OCI-LY7 (cell line): ENCODE results near the gene SPTLC2. TPM values are rescaled to one million over a fixed set of nuclear protein-coding genes. Genes with fewer than 3 reads are reported as not detected.

Source experiments
- BruUV-seq: library from RNA; stranded (reverse); fragments of 400-500 nt; replicated peaks from 2 replicates; lab custom pipeline; 2021; lab: Mats Ljungman, UMichigan
- CTCF ChIA-PET: fragments of 300-600 bp; sonication (Branson Sonifier 250); formaldehyde crosslinking; loops from one replicate; lab custom pipeline; 2022; ENCODE audit warnings: antibody characterized with exemption; ENCODE audit not compliant: unreplicated experiment; lab: Charles Lee
- POLR2A ChIA-PET: fragments of 300-600 bp; sonication (Branson Sonifier 250); formaldehyde crosslinking; loops from one replicate; lab custom pipeline; 2022; ENCODE audit warnings: antibody characterized with exemption; lab: Charles Lee
- DNase-seq: peaks from one replicate; pipeline ENCODE4 v3.0.0-alpha.2; 2015; ENCODE audit warnings: low spot score
- H2AFZ ChIP-seq: fragments of 200-600 bp; sonication (generic), shearing (Covaris generic); 2 replicates; pipeline ENCODE4 v1.6.1; 2014; ENCODE audit warnings: mild to moderate bottlenecking, antibody characterized with exemption, low read length, moderate library complexity
- H3K27ac ChIP-seq: fragments of 200-600 bp; sonication (generic); 2 replicates; pipeline ENCODE4 v1.5.1; 2014; ENCODE audit warnings: mixed run types, low read depth, mild to moderate bottlenecking, moderate library complexity, low read length, inconsistent platforms; ENCODE audit not compliant: poor library complexity, severe bottlenecking
- H3K36me3 ChIP-seq: fragments of 200-600 bp; sonication (generic); 2 replicates; pipeline ENCODE4 v1.6.1; 2014; ENCODE audit warnings: mild to moderate bottlenecking, antibody characterized with exemption, low read length, moderate library complexity, mixed read lengths; ENCODE audit not compliant: insufficient read depth
- H3K4me1 ChIP-seq: fragments of 200-600 bp; sonication (generic); 2 replicates; pipeline ENCODE4 v1.5.1; 2014; ENCODE audit warnings: mild to moderate bottlenecking, low read length; ENCODE audit not compliant: insufficient read depth, poor library complexity, severe bottlenecking
- H3K4me2 ChIP-seq: fragments of 200-600 bp; sonication (generic); 2 replicates; pipeline ENCODE4 v1.6.1; 2014; ENCODE audit warnings: mild to moderate bottlenecking, low read length
- H3K4me3 ChIP-seq: fragments of 200-600 bp; sonication (generic); 2 replicates; pipeline ENCODE4 v1.5.1; 2014; ENCODE audit warnings: mild to moderate bottlenecking, low read depth, low read length; ENCODE audit not compliant: poor library complexity, severe bottlenecking
- H3K79me2 ChIP-seq: fragments of 200-600 bp; sonication (generic); 2 replicates; pipeline ENCODE4 v1.6.1; 2016; ENCODE audit warnings: low read depth, mild to moderate bottlenecking, low read length, moderate library complexity, mixed read lengths; ENCODE audit not compliant: insufficient read depth
- H3K9me2 ChIP-seq: fragments of 200-600 bp; sonication (generic); 2 replicates; pipeline ENCODE4 v1.6.1; 2016; ENCODE audit warnings: mild to moderate bottlenecking, low read length, mixed read lengths; ENCODE audit not compliant: insufficient read depth
- H3K9me3 ChIP-seq: fragments of 200-600 bp; sonication (generic); 2 replicates; pipeline ENCODE4 v1.6.1; 2014; ENCODE audit warnings: mild to moderate bottlenecking, mixed run types, low read length, mixed read lengths
- H4K20me1 ChIP-seq: fragments of 200-600 bp; sonication (generic); 2 replicates; pipeline ENCODE4 v1.6.1; 2014; ENCODE audit warnings: mild to moderate bottlenecking, antibody characterized with exemption, low read length, moderate library complexity, mixed read lengths; ENCODE audit not compliant: insufficient read depth
- EZH2phosphoT487 ChIP-seq: fragments of 200-600 bp; sonication (generic); IDR thresholded peaks from 2 replicates; pipeline ENCODE4 v1.6.1; 2018; ENCODE audit warnings: low read depth, borderline replicate concordance, mild to moderate bottlenecking, mixed run types, antibody characterized with exemption, low read length, moderate library complexity, mixed read lengths
- intact Hi-C: fragments of 100-400 bp; cut with micrococcal nuclease; formaldehyde crosslinking; loops from one replicate; pipeline ENCODE4 v1.10.0; 2022; ENCODE audit not compliant: unreplicated experiment
- small RNA-seq: library from RNA; depleted of rRNA; stranded (forward); fragments of <200 nt; gene quantifications from one replicate; pipeline ENCODE3, GENCODE V24; 2014
- total RNA-seq, 2 experiments: library from RNA; depleted of rRNA in 1 of 2; stranded (reverse); fragments of >200 nt in 1 of 2; shearing (Covaris generic) in 1 of 2; gene quantifications; 2 replicates each; pipeline ENCODE4 v1.2.3, GENCODE V29; 2014 to 2022
- TF ChIP-seq, protein P1 (sequence below): fragments of 200-600 bp; sonication (generic); conservative IDR thresholded peaks from 2 replicates; pipeline ENCODE4 v1.5.1; 2014; ENCODE audit warnings: mild to moderate bottlenecking, antibody characterized with exemption, low read length, moderate library complexity, mixed read lengths

The SPTLC2 gene
- total RNA-seq, 2 experiments from 2014 or later, result 14.7 to 45.1 TPM

DNA sequence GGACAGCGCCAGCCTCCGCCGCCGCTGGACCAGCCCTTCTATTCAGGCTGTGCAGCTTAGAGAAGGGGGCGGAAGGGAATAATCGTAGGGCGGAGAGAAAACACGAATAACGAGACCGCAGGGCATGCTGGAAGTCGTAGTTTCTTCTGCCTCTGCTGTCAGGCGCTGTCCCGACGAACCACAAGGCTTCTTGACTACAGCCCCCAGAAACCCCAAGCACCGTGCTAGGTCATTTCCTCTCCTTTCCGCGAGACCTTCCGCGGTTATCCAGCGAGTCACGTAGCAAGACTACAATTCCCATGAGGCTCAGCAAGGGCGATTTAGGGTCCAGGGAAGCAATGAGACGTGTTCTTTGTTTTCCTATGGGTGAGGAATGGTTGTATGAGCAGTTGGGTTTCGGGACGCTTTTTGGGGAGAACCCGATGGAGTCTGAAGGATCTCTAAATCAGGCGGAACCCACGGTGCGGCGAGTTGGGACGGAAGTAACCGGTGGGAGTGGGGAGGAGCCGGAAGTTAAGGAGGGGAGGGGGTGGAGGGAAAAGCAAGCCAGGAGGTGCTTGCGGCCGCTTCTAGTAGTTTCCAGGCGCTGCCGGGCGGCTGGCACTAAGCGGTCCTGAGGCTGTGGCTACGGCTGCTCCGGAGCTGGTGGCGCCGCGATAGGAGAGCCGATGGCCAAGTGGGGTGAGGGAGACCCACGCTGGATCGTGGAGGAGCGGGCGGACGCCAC, 158.8 kb downstream of the SPTLC2 start, which contains the start of the genes AHSA1 and VIPAS39:
Gene AHSA1, plus strand, starts transcription at position 572 of the 727 bp plus-strand sequence. Its CDS starts 97 bp downstream, at position 669.
Gene VIPAS39, minus strand, starts transcription at position 80 of the 727 bp plus-strand sequence. CDS start 3,499 bp downstream, outside the sequence.
- ChIA-PET POLR2A (interaction anchor here (0.5 to 2.0 kb wide), 4 partner anchors 11 to 86 kb away, joined by 3 to 6 read pairs (median 3); no protein-coding TSS in a partner anchor), CTCF (no interaction called here)
- DNase-seq, result peak; percentile 99
- Histone ChIP-seq H4K20me1 (peaks cover 16% of the 10 kb centered on the region; the same call in 1 of the 2 replicates), H3K27ac (peak within 1 kb of the TSS; percentile 66), H3K4me2 (peak within 1 kb of the TSS; percentile 85), H3K4me3 (peak within 1 kb of the TSS; percentile 95), H3K9me3 (no peaks in the 10 kb centered on the region), H3K4me1 (peaks cover 27% of the 10 kb centered on the region), H2AFZ (peak within 1 kb of the TSS; percentile 87), H3K36me3 (peaks cover 47% of the 10 kb centered on the region), H3K9me2 (no peaks in the 10 kb centered on the region), H3K79me2 (peaks cover 45% of the 10 kb centered on the region)
- no TSS peak for BruUV-seq
- TF ChIP-seq EZH2phosphoT487, result no peak
- TF ChIP-seq, protein P1, sequence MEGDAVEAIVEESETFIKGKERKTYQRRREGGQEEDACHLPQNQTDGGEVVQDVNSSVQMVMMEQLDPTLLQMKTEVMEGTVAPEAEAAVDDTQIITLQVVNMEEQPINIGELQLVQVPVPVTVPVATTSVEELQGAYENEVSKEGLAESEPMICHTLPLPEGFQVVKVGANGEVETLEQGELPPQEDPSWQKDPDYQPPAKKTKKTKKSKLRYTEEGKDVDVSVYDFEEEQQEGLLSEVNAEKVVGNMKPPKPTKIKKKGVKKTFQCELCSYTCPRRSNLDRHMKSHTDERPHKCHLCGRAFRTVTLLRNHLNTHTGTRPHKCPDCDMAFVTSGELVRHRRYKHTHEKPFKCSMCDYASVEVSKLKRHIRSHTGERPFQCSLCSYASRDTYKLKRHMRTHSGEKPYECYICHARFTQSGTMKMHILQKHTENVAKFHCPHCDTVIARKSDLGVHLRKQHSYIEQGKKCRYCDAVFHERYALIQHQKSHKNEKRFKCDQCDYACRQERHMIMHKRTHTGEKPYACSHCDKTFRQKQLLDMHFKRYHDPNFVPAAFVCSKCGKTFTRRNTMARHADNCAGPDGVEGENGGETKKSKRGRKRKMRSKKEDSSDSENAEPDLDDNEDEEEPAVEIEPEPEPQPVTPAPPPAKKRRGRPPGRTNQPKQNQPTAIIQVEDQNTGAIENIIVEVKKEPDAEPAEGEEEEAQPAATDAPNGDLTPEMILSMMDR, result no peak
- intact Hi-C loops, result loop anchor here (1.0 to 5.0 kb wide), 6 partner anchors 80 to 345 kb away; partner anchors contain the start of genes ADCK1, ALKBH1, GSTZ1 and SAMD15

DNA sequence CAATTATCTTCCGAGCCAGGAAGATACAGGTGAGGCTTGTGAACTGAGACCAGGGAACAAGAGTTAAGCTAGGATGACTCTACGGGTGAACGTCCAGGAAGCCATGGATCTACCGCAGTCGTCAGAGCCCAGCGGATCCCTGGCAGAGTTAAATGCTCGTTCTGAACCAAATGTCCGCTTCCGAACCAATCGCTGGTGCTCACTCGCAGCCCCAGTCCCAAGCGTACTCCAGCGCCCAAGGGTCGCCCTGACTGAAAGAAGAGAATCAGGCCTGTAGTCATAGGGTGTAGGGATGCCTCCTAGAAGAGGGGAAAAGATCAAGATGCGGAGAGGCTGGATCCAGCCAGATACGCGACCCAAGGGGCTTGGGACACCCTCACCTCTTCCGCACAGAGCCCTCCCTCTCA, 159.3 kb downstream of the SPTLC2 start:
- Histone ChIP-seq H4K20me1 (peaks cover 16% of the 10 kb centered on the region; the same call in 1 of the 2 replicates), H3K4me2 (peak overlapping the region; percentile 85), H3K4me3 (peak overlapping the region; percentile 95), H3K79me2 (peaks cover 45% of the 10 kb centered on the region), H2AFZ (peak overlapping the region; percentile 61; the same call in 1 of the 2 replicates), H3K9me2 (no peaks in the 10 kb centered on the region), H3K27ac (peak overlapping the region; percentile 17), H3K4me1 (peaks cover 27% of the 10 kb centered on the region), H3K36me3 (peaks cover 46% of the 10 kb centered on the region), H3K9me3 (no peaks in the 10 kb centered on the region)
- BruUV-seq, result no TSS peak
- CTCF ChIA-PET, result no interaction called here
- POLR2A ChIA-PET, result interaction anchor here (0.5 to 1.3 kb wide), 3 partner anchors 10 to 35 kb away, joined by 3 read pairs; no protein-coding TSS in a partner anchor
- intact Hi-C loops, result loop anchor here (1.0 to 5.0 kb wide), 3 partner anchors 80 to 345 kb away; partner anchors contain the start of genes ADCK1, GSTZ1, SAMD15 and TMED8
- DNase-seq, result no peak
- no peak for TF ChIP-seq EZH2phosphoT487
- TF ChIP-seq, protein P1, result no peak

Small RNA genes lying within 50 kb of the gene (small RNA-seq; reads per million reads assigned to genes)
- gene COX6CP11 (not detected), gene RF00404 (not detected), gene RN7SL587P (not detected)

Other genes starting within 250 kb of the SPTLC2 start
- gene TMED8, start 239.5 kb downstream of the SPTLC2 start, total RNA-seq (2014; rRNA removed; shearing (Covaris generic)), result 19.5 and 21.9 TPM in 2 replicates
- gene TMED8, start 239.5 kb downstream of the SPTLC2 start, total RNA-seq (2022), result 45.4 and 46.2 TPM in 2 replicates
- 1.1 and 1.6 TPM in 2 replicates for gene SAMD15, start 239.3 kb downstream of the SPTLC2 start, total RNA-seq (2014; rRNA removed; shearing (Covaris generic))
- gene SAMD15, start 239.3 kb downstream of the SPTLC2 start, total RNA-seq (2022), result 0.70 and 2.0 TPM in 2 replicates
- gene NOXRED1, start 193.1 kb downstream of the SPTLC2 start, total RNA-seq (2014; rRNA removed; shearing (Covaris generic)), result 0.38 TPM in 1 of 2 replicates, not detected in the other
- gene NOXRED1, start 193.1 kb downstream of the SPTLC2 start, total RNA-seq (2022), result 0.50 and 0.74 TPM in 2 replicates
- gene VIPAS39, start 159.0 kb downstream of the SPTLC2 start, total RNA-seq (2014; rRNA removed; shearing (Covaris generic)), result 11.4 and 13.3 TPM in 2 replicates
- 20.4 and 21.1 TPM in 2 replicates for gene VIPAS39, start 159.0 kb downstream of the SPTLC2 start, total RNA-seq (2022)
- gene AHSA1, start 158.5 kb downstream of the SPTLC2 start, total RNA-seq (2014; rRNA removed; shearing (Covaris generic)), result 182 and 230 TPM in 2 replicates
- gene AHSA1, start 158.5 kb downstream of the SPTLC2 start, total RNA-seq (2022), result 238 and 269 TPM in 2 replicates
- gene ISM2, start 117.8 kb downstream of the SPTLC2 start, total RNA-seq (2014; rRNA removed; shearing (Covaris generic)), result not detected in 2 replicates
- gene ISM2, start 117.8 kb downstream of the SPTLC2 start, total RNA-seq (2022), result not detected in 2 replicates
- gene ALKBH1, start 91.4 kb upstream of the SPTLC2 start, total RNA-seq (2014; rRNA removed; shearing (Covaris generic)), result 10.0 and 12.6 TPM in 2 replicates
- 16.2 and 19.4 TPM in 2 replicates for gene ALKBH1, start 91.4 kb upstream of the SPTLC2 start, total RNA-seq (2022)
- 147 and 252 TPM in 2 replicates for gene SLIRP, start 91.5 kb upstream of the SPTLC2 start, total RNA-seq (2014; rRNA removed; shearing (Covaris generic))
- gene SLIRP, start 91.5 kb upstream of the SPTLC2 start, total RNA-seq (2022), result 129 and 159 TPM in 2 replicates
- 64.7 and 81.0 TPM in 2 replicates for gene SNW1, start 144.5 kb upstream of the SPTLC2 start, total RNA-seq (2014; rRNA removed; shearing (Covaris generic))
- 107 and 113 TPM in 2 replicates for gene SNW1, start 144.5 kb upstream of the SPTLC2 start, total RNA-seq (2022)
- gene ADCK1, start 183.5 kb upstream of the SPTLC2 start, total RNA-seq (2014; rRNA removed; shearing (Covaris generic)), result 5.9 and 7.5 TPM in 2 replicates
- 9.6 and 10.3 TPM in 2 replicates for gene ADCK1, start 183.5 kb upstream of the SPTLC2 start, total RNA-seq (2022)